Neural cell (in vitro differentiated cells): ENCODE measurements around the gene ESPN. TPM values are rescaled to one million over a fixed set of nuclear protein-coding genes. Genes with fewer than 3 reads are reported as not detected.

Experiments
- H2AFZ ChIP-seq: fragments of 200-600, 300-800 bp; sonication (generic), shearing (Covaris generic); 2 replicates; pipeline ENCODE4 v1.6.0; 2014; ENCODE audit warnings: low read depth, mild to moderate bottlenecking, antibody characterized with exemption, low read length, moderate library complexity
- H3F3A ChIP-seq: fragments of 200-600 bp; shearing (Covaris generic); 2 replicates; pipeline ENCODE4 v1.6.1; 2016; ENCODE audit warnings: mild to moderate bottlenecking, moderate library complexity, mixed read lengths, antibody characterized with exemption, low read length; ENCODE audit not compliant: insufficient read depth, poor library complexity, severe bottlenecking
- H3K27ac ChIP-seq: fragments of 200-600, 300-800 bp; sonication (generic), shearing (Covaris generic); 2 replicates; pipeline ENCODE4 v1.5.1; 2014; ENCODE audit warnings: mild to moderate bottlenecking, low read length, moderate library complexity
- H3K27me3 ChIP-seq: fragments of 300-800, 200-600 bp; sonication (generic), shearing (Covaris generic); 2 replicates; pipeline ENCODE4 v1.6.0; 2014; ENCODE audit warnings: mild to moderate bottlenecking, low read depth, low read length, moderate library complexity; ENCODE audit not compliant: insufficient read depth
- H3K36me3 ChIP-seq: fragments of 300-800, 200-600 bp; sonication (generic), shearing (Covaris generic); 2 replicates; pipeline ENCODE4 v1.5.1; 2014; ENCODE audit warnings: mild to moderate bottlenecking, antibody characterized with exemption, low read length, moderate library complexity; ENCODE audit not compliant: insufficient read depth
- H3K4me2 ChIP-seq: fragments of 300-800, 200-600 bp; sonication (generic), shearing (Covaris generic); 2 replicates; pipeline ENCODE4 v1.6.0; 2014; ENCODE audit warnings: mild to moderate bottlenecking, low read length
- H3K4me3 ChIP-seq: fragments of 300-800, 200-600 bp; sonication (generic), shearing (Covaris generic); 2 replicates; pipeline ENCODE4 v1.5.1; 2014; ENCODE audit warnings: mild to moderate bottlenecking, low read length, moderate library complexity
- H3K79me2 ChIP-seq: fragments of 200-600 bp; shearing (Covaris generic); replicated peaks from 2 replicates; pipeline ENCODE4 v1.6.0; 2014; ENCODE audit warnings: mild to moderate bottlenecking, low read length, moderate library complexity; ENCODE audit not compliant: insufficient read depth
- H3K9ac ChIP-seq: fragments of 300-800, 200-600 bp; sonication (generic), shearing (Covaris generic); 2 replicates; pipeline ENCODE4 v1.6.1; 2016; ENCODE audit warnings: mild to moderate bottlenecking, low read length, mixed read lengths
- H3K9me2 ChIP-seq: fragments of 200-600 bp; shearing (Covaris generic); 2 replicates; pipeline ENCODE4 v1.6.1; 2016; ENCODE audit warnings: mild to moderate bottlenecking, low read length, mixed read lengths; ENCODE audit not compliant: insufficient read depth
- H3K9me3 ChIP-seq: fragments of 200-600, 300-800 bp; sonication (generic), shearing (Covaris generic); 2 replicates; pipeline ENCODE4 v1.6.1; 2016; ENCODE audit warnings: mild to moderate bottlenecking, mixed run types, low read length, moderate library complexity, mixed read lengths
- H4K20me1 ChIP-seq: fragments of 200-600 bp; shearing (Covaris generic); 2 replicates; pipeline ENCODE4 v1.6.1; 2016; ENCODE audit warnings: mild to moderate bottlenecking, mixed run types; ENCODE audit not compliant: insufficient read depth
- CTCF ChIP-seq: fragments of 450-650 bp; IDR thresholded peaks from 2 replicates; pipeline ENCODE4 v1.5.1; 2014; ENCODE audit warnings: antibody characterized with exemption, mild to moderate bottlenecking, moderate library complexity; ENCODE audit not compliant: poor library complexity, severe bottlenecking
- EP300 ChIP-seq: fragments of 450-650 bp; conservative IDR thresholded peaks from 2 replicates; pipeline ENCODE4 v1.6.1; 2014; ENCODE audit warnings: antibody characterized with exemption, mild to moderate bottlenecking, moderate library complexity; ENCODE audit not compliant: poor library complexity, severe bottlenecking
- EZH2 ChIP-seq: fragments of 200-600, 300-800 bp; shearing (Covaris generic), sonication (generic); IDR thresholded peaks from 2 replicates; pipeline ENCODE4 v1.6.1; 2014; ENCODE audit warnings: antibody characterized with exemption, low read length, borderline replicate concordance, mild to moderate bottlenecking; ENCODE audit not compliant: insufficient read depth, poor library complexity, severe bottlenecking
- MXI1 ChIP-seq: fragments of 450-650 bp; conservative IDR thresholded peaks from 2 replicates; pipeline ENCODE4 v1.6.1; 2014; ENCODE audit warnings: antibody characterized with exemption, mild to moderate bottlenecking; ENCODE audit not compliant: poor library complexity, severe bottlenecking
- POLR2AphosphoS5 ChIP-seq: IDR thresholded peaks from 2 replicates; pipeline ENCODE4 v1.6.1; 2012
- RAD21 ChIP-seq: fragments of 450-650 bp; conservative IDR thresholded peaks from 2 replicates; pipeline ENCODE4 v1.6.1; 2014; ENCODE audit warnings: antibody characterized with exemption, mild to moderate bottlenecking, moderate library complexity
- SMC3 ChIP-seq: fragments of 450-650 bp; conservative IDR thresholded peaks from 2 replicates; pipeline ENCODE4 v1.6.1; 2014; ENCODE audit warnings: antibody characterized with exemption, mild to moderate bottlenecking, moderate library complexity; ENCODE audit not compliant: poor library complexity
- TAF1 ChIP-seq: IDR thresholded peaks from 2 replicates; pipeline ENCODE4 v1.6.1; 2012; ENCODE audit warnings: low read depth
- polyA plus RNA-seq: library from polyadenylated mRNA; depleted of rRNA; stranded (reverse); fragments of >200 nt; gene quantifications from 2 replicates; pipeline ENCODE4 v1.2.3, GENCODE V29; 2014
- TF ChIP-seq, protein P1 (sequence below): IDR thresholded peaks from 2 replicates; pipeline ENCODE4 v1.6.1; 2012; ENCODE audit warnings: borderline replicate concordance

ESPN gene
- polyA plus RNA-seq, 1 donor from 2014 or later, result not detected

DNA sequence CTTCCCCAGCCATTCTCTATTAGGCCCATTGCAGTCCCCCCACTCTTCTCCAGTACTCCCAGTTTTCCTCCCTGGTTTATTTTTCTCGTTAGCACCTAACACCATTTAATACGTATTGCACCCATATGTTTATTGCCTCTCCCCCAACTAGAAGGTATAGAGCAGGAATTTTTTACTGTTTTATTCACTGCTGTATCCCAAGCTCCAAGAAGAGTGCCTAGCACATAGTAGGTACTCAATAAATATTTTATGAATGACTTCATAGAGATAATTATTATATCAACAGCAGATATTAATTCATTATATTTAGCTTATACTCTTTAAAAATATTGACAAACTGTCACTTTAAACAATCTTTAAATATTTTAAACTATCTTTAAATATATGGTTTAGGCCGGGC lies 25.3 kb upstream of the ESPN start:
- Histone ChIP-seq H3K9me2 (no peaks in the 10 kb centered on the region), H2AFZ (no peak overlapping the region), H4K20me1 (no peaks in the 10 kb centered on the region), H3K4me2 (no peak overlapping the region), H3K36me3 (no peaks in the 10 kb centered on the region), H3F3A (no peaks in the 10 kb centered on the region), H3K9me3 (no peaks in the 10 kb centered on the region), H3K9ac (no peak overlapping the region), H3K27me3 (no peaks in the 10 kb centered on the region), H3K4me3 (no peak overlapping the region), H3K79me2 (no peaks in the 10 kb centered on the region), H3K27ac (no peak overlapping the region)
- TF ChIP-seq TAF1, result no peak
- TF ChIP-seq POLR2AphosphoS5, result no peak
- TF ChIP-seq, protein P1, sequence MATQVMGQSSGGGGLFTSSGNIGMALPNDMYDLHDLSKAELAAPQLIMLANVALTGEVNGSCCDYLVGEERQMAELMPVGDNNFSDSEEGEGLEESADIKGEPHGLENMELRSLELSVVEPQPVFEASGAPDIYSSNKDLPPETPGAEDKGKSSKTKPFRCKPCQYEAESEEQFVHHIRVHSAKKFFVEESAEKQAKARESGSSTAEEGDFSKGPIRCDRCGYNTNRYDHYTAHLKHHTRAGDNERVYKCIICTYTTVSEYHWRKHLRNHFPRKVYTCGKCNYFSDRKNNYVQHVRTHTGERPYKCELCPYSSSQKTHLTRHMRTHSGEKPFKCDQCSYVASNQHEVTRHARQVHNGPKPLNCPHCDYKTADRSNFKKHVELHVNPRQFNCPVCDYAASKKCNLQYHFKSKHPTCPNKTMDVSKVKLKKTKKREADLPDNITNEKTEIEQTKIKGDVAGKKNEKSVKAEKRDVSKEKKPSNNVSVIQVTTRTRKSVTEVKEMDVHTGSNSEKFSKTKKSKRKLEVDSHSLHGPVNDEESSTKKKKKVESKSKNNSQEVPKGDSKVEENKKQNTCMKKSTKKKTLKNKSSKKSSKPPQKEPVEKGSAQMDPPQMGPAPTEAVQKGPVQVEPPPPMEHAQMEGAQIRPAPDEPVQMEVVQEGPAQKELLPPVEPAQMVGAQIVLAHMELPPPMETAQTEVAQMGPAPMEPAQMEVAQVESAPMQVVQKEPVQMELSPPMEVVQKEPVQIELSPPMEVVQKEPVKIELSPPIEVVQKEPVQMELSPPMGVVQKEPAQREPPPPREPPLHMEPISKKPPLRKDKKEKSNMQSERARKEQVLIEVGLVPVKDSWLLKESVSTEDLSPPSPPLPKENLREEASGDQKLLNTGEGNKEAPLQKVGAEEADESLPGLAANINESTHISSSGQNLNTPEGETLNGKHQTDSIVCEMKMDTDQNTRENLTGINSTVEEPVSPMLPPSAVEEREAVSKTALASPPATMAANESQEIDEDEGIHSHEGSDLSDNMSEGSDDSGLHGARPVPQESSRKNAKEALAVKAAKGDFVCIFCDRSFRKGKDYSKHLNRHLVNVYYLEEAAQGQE, result no peak
- no peak for TF ChIP-seq SMC3
- TF ChIP-seq EP300, result no peak
- no peak for TF ChIP-seq EZH2
- TF ChIP-seq RAD21, result no peak
- no peak for TF ChIP-seq MXI1
- no peak for TF ChIP-seq CTCF

DNA sequence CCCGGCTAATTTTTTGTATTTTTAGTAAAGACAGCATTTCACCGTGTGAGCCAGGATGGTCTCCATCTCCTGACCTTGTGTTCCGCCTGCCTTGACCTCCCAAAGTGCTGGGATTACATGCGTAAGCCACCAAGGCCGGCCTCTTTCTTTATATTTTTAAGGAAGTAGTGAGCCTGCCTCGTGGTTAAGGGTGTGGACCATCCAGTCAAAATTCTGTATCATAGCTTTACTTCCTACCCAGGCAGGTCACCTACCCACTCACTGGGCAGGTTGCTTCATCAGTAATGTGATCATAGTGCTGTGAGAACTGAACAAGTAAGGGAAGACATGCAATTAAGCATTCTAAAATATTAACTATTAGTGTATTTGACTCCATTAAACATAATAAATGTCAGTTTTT lies 22.9 kb upstream of the ESPN start:
- Histone ChIP-seq H2AFZ (no peak overlapping the region), H3K79me2 (no peaks in the 10 kb centered on the region), H4K20me1 (no peaks in the 10 kb centered on the region), H3F3A (no peaks in the 10 kb centered on the region), H3K4me3 (no peak overlapping the region), H3K27me3 (peaks cover 10% of the 10 kb centered on the region), H3K36me3 (no peaks in the 10 kb centered on the region), H3K9ac (no peak overlapping the region), H3K27ac (no peak overlapping the region), H3K9me3 (no peaks in the 10 kb centered on the region), H3K9me2 (no peaks in the 10 kb centered on the region), H3K4me2 (no peak overlapping the region)
- TF ChIP-seq CTCF, result no peak
- TF ChIP-seq RAD21, result no peak
- no peak for TF ChIP-seq TAF1
- TF ChIP-seq, protein P1, result no peak
- no peak for TF ChIP-seq POLR2AphosphoS5
- no peak for TF ChIP-seq SMC3
- TF ChIP-seq MXI1, result no peak
- TF ChIP-seq EP300, result no peak
